ENCODE data around the gene PHLPP1. TPM values are rescaled to one million over a fixed set of nuclear protein-coding genes. Genes with fewer than 3 reads are reported as not detected.

The PHLPP1 gene
- total and polyA plus RNA-seq, 2 of the 13 experiments (the other 11 are each of a cell fraction or from before 2014, with no cell fraction given), result 9.8 to 18.5 TPM

DNA sequence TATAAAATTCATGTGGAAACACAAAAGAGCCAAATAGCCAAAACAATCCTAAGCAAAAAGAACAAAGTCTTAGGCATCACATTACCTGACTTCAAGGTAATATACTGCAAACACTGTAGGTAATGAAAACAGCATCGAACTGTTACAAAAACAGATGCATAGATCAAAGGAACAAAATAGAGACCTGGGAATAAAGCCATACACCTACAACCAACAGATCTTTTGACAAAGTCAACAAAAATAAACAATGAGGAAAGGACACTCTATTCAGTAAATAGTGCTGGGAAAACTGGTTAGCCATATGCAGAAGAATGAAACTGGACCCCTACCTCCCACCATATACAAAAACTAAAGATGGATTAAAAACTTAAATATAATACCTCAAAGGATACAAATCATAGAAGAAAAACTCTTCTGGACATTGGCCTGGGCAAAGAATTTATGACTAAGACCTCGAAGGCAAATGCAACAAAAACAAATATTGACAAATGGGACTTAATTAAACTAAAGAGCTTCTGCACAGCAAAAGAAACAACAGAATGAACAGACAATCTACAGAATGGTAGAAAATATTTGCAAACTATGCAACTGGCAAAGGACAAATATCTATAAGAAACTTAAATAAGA lies 218.0 kb downstream of the PHLPP1 start (continued):
- TF ChIP-seq, protein P1, sequence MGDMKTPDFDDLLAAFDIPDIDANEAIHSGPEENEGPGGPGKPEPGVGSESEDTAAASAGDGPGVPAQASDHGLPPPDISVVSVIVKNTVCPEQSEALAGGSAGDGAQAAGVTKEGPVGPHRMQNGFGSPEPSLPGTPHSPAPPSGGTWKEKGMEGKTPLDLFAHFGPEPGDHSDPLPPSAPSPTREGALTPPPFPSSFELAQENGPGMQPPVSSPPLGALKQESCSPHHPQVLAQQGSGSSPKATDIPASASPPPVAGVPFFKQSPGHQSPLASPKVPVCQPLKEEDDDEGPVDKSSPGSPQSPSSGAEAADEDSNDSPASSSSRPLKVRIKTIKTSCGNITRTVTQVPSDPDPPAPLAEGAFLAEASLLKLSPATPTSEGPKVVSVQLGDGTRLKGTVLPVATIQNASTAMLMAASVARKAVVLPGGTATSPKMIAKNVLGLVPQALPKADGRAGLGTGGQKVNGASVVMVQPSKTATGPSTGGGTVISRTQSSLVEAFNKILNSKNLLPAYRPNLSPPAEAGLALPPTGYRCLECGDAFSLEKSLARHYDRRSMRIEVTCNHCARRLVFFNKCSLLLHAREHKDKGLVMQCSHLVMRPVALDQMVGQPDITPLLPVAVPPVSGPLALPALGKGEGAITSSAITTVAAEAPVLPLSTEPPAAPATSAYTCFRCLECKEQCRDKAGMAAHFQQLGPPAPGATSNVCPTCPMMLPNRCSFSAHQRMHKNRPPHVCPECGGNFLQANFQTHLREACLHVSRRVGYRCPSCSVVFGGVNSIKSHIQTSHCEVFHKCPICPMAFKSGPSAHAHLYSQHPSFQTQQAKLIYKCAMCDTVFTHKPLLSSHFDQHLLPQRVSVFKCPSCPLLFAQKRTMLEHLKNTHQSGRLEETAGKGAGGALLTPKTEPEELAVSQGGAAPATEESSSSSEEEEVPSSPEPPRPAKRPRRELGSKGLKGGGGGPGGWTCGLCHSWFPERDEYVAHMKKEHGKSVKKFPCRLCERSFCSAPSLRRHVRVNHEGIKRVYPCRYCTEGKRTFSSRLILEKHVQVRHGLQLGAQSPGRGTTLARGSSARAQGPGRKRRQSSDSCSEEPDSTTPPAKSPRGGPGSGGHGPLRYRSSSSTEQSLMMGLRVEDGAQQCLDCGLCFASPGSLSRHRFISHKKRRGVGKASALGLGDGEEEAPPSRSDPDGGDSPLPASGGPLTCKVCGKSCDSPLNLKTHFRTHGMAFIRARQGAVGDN (CRISPR knock-in tag; IDR thresholded peaks at IDR 0.05), result no peak
- TF ChIP-seq NR2F1 (CRISPR knock-in tag; IDR thresholded peaks at IDR 0.05) (no peak), ZNF552 (CRISPR knock-in tag; IDR thresholded peaks at IDR 0.05; ENCODE audit: borderline replicate concordance) (no peak), KLF11 (CRISPR knock-in tag; IDR thresholded peaks at IDR 0.05) (no peak), ZSCAN12 (CRISPR knock-in tag; IDR thresholded peaks at IDR 0.05) (no peak), TBL1XR1 (IDR thresholded peaks at IDR 0.05; ENCODE audit: borderline replicate concordance, low read length, partially characterized antibody) (no peak), ZNF121 (CRISPR knock-in tag; IDR thresholded peaks at IDR 0.05) (no peak), BORCS8-MEF2B (CRISPR knock-in tag; IDR thresholded peaks at IDR 0.05) (no peak), ONECUT2 (CRISPR knock-in tag; IDR thresholded peaks at IDR 0.05) (no peak), HNRNPK (IDR thresholded peaks at IDR 0.05; ENCODE audit: low read depth, low read length, poor library complexity, severe bottlenecking) (no peak), KAT8 (CRISPR knock-in tag; IDR thresholded peaks at IDR 0.05) (no peak), ZNF546 (CRISPR knock-in tag; conservative IDR thresholded peaks at IDR 0.05) (no peak), MAZ (IDR thresholded peaks at IDR 0.05; ENCODE audit: borderline replicate concordance, low read depth, low read length) (no peak), MAZ (CRISPR knock-in tag; IDR thresholded peaks at IDR 0.05; ENCODE audit: low read depth) (no peak), ZNF263 (CRISPR knock-in tag; IDR thresholded peaks at IDR 0.05) (no peak), ZNF749 (CRISPR knock-in tag; IDR thresholded peaks at IDR 0.05; ENCODE audit: borderline replicate concordance) (no peak), ZNF776 (CRISPR knock-in tag; IDR thresholded peaks at IDR 0.05) (no peak), ZNF382 (CRISPR knock-in tag; IDR thresholded peaks at IDR 0.05; ENCODE audit: borderline replicate concordance) (no peak)
- TF ChIP-seq, protein P2, sequence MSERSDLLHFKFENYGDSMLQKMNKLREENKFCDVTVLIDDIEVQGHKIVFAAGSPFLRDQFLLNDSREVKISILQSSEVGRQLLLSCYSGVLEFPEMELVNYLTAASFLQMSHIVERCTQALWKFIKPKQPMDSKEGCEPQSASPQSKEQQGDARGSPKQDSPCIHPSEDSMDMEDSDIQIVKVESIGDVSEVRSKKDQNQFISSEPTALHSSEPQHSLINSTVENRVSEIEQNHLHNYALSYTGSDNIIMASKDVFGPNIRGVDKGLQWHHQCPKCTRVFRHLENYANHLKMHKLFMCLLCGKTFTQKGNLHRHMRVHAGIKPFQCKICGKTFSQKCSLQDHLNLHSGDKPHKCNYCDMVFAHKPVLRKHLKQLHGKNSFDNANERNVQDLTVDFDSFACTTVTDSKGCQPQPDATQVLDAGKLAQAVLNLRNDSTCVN (CRISPR knock-in tag; IDR thresholded peaks at IDR 0.05; ENCODE audit: borderline replicate concordance), result no peak
- TF ChIP-seq, protein P3, sequence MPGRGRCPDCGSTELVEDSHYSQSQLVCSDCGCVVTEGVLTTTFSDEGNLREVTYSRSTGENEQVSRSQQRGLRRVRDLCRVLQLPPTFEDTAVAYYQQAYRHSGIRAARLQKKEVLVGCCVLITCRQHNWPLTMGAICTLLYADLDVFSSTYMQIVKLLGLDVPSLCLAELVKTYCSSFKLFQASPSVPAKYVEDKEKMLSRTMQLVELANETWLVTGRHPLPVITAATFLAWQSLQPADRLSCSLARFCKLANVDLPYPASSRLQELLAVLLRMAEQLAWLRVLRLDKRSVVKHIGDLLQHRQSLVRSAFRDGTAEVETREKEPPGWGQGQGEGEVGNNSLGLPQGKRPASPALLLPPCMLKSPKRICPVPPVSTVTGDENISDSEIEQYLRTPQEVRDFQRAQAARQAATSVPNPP (CRISPR knock-in tag; IDR thresholded peaks at IDR 0.05), result no peak
- TF ChIP-seq, protein P4, sequence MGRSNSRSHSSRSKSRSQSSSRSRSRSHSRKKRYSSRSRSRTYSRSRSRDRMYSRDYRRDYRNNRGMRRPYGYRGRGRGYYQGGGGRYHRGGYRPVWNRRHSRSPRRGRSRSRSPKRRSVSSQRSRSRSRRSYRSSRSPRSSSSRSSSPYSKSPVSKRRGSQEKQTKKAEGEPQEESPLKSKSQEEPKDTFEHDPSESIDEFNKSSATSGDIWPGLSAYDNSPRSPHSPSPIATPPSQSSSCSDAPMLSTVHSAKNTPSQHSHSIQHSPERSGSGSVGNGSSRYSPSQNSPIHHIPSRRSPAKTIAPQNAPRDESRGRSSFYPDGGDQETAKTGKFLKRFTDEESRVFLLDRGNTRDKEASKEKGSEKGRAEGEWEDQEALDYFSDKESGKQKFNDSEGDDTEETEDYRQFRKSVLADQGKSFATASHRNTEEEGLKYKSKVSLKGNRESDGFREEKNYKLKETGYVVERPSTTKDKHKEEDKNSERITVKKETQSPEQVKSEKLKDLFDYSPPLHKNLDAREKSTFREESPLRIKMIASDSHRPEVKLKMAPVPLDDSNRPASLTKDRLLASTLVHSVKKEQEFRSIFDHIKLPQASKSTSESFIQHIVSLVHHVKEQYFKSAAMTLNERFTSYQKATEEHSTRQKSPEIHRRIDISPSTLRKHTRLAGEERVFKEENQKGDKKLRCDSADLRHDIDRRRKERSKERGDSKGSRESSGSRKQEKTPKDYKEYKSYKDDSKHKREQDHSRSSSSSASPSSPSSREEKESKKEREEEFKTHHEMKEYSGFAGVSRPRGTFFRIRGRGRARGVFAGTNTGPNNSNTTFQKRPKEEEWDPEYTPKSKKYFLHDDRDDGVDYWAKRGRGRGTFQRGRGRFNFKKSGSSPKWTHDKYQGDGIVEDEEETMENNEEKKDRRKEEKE (IDR thresholded peaks at IDR 0.05), result no peak
